CD4-positive, alpha-beta T cell treated with Interleukin-6 at 100 ng/mL for 8 hours (primary cell): ENCODE data around the gene DCST2.

Experiments
- DNase-seq: peaks from one replicate; pipeline ENCODE4 v3.0.0-alpha.2; 2020; ENCODE audit warnings: mixed read lengths, low spot score

DCST2 gene

GRCh38 chr1:154975409-154976059 lies 58.0 kb downstream of the DCST2 start:
- peak; percentile 40 for DNase-seq

DNA sequence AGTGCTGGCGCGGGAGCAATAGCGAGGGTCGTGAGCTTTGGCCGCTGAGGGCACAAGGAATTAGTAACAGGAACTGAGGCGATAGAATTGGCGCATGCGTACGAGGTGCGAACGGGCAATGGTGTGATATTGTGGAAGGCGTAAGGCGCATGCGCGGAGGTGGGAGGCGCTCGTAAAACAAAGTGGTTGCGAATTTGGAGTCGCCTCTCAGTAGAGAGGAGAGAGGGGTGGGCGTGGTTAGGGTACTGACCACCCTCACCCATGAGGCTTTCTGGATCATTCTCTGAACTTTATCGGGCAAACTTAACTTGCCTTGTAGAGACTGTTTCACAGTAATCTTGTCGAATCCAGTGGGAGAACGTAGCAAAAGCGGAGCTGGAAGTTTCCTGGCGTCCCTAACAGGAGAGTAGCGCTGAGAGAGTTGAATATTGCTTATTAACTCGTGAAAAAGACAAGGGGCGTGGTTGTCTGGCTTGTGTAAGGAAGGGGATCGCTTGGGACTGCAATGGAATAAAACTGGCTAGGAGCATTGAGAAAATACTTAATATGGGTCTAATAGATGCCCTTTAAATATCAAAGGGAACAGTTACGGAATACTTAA lies 58.7 kb downstream of the DCST2 start:
- DNase-seq, result peak; percentile 96

DNA sequence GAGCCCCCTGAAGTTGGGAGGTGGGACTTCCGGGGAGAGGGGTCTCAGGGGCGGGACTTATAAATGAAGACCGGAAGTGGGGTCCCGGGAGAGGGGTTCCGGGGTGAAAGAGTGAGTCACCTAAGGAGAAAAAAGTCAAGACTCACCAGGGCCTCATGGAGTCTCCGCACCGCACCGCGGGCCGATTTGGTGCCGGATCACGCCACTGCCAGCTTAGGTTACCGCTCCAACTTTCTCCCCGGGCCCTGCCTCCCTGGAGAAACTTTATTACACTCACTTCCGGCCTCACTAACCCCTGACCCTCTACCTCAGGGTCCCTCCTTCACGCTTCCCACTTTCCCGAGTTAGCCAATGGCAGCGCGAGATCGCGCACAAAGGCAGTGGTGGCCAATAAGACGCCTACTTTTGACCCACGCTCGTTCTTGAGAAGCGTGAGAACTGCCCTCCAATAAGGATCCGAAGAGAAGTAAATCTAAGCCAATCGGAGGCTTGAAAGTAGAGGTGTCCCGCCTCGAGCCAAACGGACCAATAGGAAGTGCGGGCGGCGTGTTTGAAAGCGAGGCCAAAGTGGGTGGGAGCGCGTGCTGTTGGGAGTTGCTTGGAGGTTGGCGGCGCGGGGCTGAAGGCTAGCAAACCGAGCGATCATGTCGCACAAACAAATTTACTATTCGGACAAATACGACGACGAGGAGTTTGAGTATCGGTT lies 59.3 kb downstream of the DCST2 start, which contains the start of gene CKS1B:
TSS of gene CKS1B (plus strand) at position 580 of the 706 bp plus-strand sequence. CDS start at position 645, 65 bp downstream.
- peak; percentile 98 for DNase-seq

GRCh38 chr1:154973344-154974101 lies 60.1 kb downstream of the DCST2 start:
- peak; percentile 88 for DNase-seq

- no peak for DNase-seq
Measured at GRCh38 chr1:154972517-154973343, 60.9 kb downstream of the DCST2 start.

DNA sequence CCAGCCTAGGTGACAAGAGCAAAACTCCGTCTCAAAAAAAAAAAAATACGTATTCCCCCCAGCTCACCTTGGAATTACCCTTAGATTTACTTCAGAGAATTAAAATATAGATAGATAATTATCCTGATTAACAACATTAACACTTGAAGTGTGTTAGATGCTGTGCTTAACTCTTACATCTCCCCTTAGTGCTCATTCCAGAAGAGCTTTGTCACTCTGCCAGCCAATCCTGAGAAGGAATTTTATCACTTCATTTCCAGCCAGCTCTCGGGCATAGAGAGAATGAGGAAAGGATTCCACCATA lies 61.4 kb downstream of the DCST2 start:
- no peak for DNase-seq

GRCh38 chr1:154971341-154971998 lies 62.1 kb downstream of the DCST2 start:
- no peak for DNase-seq

- DNase-seq, result no peak
Measured at GRCh38 chr1:154970631-154971340, 62.8 kb downstream of the DCST2 start, which contains the start of gene SHC1. SHC1 (minus strand) TSS chr1:154970747; CDS start chr1:154970526, 221 bp downstream.

DNA sequence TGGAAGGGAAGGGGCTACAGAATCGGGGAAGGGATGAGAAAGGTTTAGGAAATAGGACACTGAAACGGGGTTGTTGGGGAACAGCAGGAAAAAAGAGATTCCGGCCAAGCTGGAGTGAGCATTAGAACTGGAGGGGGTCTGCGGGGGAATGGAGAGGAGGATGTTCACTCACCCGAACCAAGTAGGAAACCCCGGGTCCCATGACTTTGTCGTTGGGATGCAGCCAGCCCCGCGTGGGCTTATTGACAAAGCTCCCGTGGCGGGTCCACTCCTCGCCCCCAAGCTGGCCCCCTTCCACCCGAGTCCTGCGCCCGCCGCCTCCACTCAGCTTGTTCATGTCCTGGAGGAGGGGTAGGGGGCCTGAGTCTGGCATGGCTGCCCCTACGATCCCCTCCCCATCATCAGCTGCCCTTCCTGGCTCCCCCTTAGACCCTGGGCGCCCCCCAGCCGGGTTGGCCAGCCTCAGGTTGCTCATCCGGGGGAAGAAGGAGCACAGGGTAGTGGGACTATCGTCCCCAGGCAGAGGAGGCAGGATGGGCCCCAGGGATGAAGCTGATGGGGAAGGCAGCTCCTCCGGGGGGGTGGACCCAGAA lies 63.6 kb downstream of the DCST2 start:
- no peak for DNase-seq

DNA sequence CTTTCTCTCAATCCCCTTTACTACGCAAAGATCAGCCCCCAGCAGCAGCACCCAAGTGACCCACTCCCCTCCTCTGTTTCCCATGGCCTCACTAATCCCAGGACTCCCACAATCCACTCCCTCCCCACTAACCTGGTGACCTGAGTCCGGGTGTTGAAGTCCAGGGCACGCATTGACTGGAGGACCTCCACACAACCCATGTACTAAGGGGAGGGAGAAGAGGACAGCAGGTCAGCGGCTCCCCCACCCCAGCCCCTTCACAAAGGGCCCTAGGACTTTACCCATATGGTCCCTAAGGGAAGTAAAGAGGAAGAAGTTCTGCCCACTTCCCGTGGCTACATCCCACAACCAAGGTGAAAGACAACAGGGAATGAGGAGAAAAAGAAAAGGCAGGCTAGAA lies 64.3 kb downstream of the DCST2 start:
- DNase-seq, result no peak

GRCh38 chr1:154968731-154969130 lies 64.8 kb downstream of the DCST2 start:
- DNase-seq, result no peak
